Sigmoid colon (tissue), 7 donors: ENCODE measurements around the gene PSMD8. TPM values are rescaled to one million over a fixed set of nuclear protein-coding genes. Genes with fewer than 3 reads are reported as not detected.

Experiments
- DNase-seq: peaks from one replicate; pipeline ENCODE4 v3.0.0-alpha.2; 2019
- H3K27ac ChIP-seq, 4 donors: fragments of 200-600 bp; sonication (generic); one replicate each; pipeline ENCODE4 v1.5.1; 2016 to 2019; ENCODE audit warnings: mild to moderate bottlenecking in 1 of 4
- H3K27me3 ChIP-seq, 3 donors: fragments of 200-600 bp; sonication (generic); one replicate each; pipeline ENCODE4 v1.5.1; 2019; ENCODE audit warnings: mild to moderate bottlenecking in 1 of 3
- H3K36me3 ChIP-seq, 4 donors: fragments of 200-600 bp; sonication (generic); one replicate each; pipeline ENCODE4 v1.5.1; 2016 to 2019
- H3K4me1 ChIP-seq, 4 donors: fragments of 200-600 bp; sonication (generic); one replicate each; pipeline ENCODE4 v1.5.1; 2017 to 2019
- H3K4me3 ChIP-seq, 4 donors: fragments of 200-600 bp; sonication (generic); one replicate each; pipeline ENCODE4 v1.5.1; 2017 to 2019; ENCODE audit warnings: mild to moderate bottlenecking in 2 of 4, moderate library complexity in 1 of 4
- H3K9me3 ChIP-seq, 4 donors: fragments of 200-600 bp in 3 of 4; sonication (generic) in 3 of 4; one replicate each; pipeline versions ENCODE4 v1.5.1 to v1.6.1; 2013 to 2019
- EP300 ChIP-seq, 4 donors: sonication (generic); formaldehyde crosslinking; IDR thresholded peaks; one replicate each; pipeline ENCODE4 v1.6.1; 2017; ENCODE audit warnings: antibody characterized with exemption in 4 of 4
- POLR2A ChIP-seq, 2 donors: fragments of 450-650 bp; IDR thresholded peaks; one replicate each; pipeline ENCODE4 v1.6.1; 2016; ENCODE audit warnings: antibody characterized with exemption in 2 of 2, mild to moderate bottlenecking in 2 of 2, moderate library complexity in 2 of 2
- POLR2AphosphoS5 ChIP-seq, 4 donors: sonication (generic); formaldehyde crosslinking; IDR thresholded peaks; one replicate each; pipeline ENCODE4 v1.6.1; 2017; ENCODE audit warnings: antibody characterized with exemption in 4 of 4
- WGBS, 2 donors: extraction: QIAGEN DNeasy Blood & Tissue Kit; methylation state at CpG; one replicate each; pipeline ENCODE4 v1.1.7; 2013; 5-methylcytosine and 5-hydroxymethylcytosine counted together
- intact Hi-C: fragments of 100-400 bp; cut with DNase I; formaldehyde crosslinking; loops from one replicate; pipeline ENCODE4 v1.15.1; 2023
- polyA plus RNA-seq, 3 donors: library from polyadenylated mRNA; stranded (reverse); fragments of 200-250 nt; gene quantifications; one replicate each; pipeline ENCODE4 v1.2.3, GENCODE V29; 2013
- total RNA-seq, 4 donors: library from RNA; depleted of rRNA; stranded (reverse); fragments of >200 nt; gene quantifications; one replicate each; pipeline ENCODE4 v1.1.0, GENCODE V29; 2016
- TF ChIP-seq, protein P1 (sequence below), 4 experiments: fragments of 450-650 bp in 3 of 4; fragments of 200-600 bp in 1 of 4; IDR thresholded peaks; one replicate each; pipeline ENCODE4 v1.5.1; 2016 to 2019; ENCODE audit warnings: antibody characterized with exemption in 4 of 4, mild to moderate bottlenecking in 3 of 4, moderate library complexity in 2 of 4
- donor health status: healthy with polysubstance abuse.
- donor health status: Bipolar disorder and iron deficiency.
- donor health status: healthy.

Gene PSMD8
- total and polyA plus RNA-seq, 7 donors = 125 to 271 (median 147) TPM

DNA sequence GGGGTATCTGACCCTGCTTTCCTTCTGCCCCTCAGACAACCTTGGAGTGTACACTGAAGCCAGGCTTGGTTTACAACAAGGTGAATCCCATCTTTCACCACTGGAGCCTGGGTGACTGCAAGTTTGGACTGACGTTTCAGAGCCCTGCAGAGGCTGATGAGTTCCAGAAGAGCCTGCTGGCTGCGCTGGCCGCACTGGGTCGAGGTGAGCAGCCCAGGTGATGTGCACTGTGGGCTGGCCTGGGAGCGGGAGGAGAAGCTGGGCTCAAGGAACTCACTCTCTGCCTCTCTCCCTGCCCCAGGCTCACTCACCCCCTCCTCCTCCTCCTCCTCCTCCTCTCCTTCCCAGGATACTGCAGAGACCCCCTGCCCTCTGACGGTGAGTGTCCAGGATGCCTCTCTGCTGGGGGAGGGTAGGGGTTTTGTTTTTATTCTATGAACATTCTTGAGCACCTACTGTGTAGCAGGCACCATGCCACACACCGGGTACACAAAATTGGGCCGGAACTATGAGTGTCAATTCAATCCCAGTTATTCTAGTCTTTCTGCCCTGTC is 17.6 kb downstream of the PSMD8 start:
- no peaks in the 10 kb centered on the region for H3K36me3 ChIP-seq
- no peak for DNase-seq
- no peak overlapping the region for H3K27ac ChIP-seq
- TF ChIP-seq POLR2AphosphoS5 (IDR thresholded peaks at IDR 0.05) = no peak
- TF ChIP-seq, protein P1, sequence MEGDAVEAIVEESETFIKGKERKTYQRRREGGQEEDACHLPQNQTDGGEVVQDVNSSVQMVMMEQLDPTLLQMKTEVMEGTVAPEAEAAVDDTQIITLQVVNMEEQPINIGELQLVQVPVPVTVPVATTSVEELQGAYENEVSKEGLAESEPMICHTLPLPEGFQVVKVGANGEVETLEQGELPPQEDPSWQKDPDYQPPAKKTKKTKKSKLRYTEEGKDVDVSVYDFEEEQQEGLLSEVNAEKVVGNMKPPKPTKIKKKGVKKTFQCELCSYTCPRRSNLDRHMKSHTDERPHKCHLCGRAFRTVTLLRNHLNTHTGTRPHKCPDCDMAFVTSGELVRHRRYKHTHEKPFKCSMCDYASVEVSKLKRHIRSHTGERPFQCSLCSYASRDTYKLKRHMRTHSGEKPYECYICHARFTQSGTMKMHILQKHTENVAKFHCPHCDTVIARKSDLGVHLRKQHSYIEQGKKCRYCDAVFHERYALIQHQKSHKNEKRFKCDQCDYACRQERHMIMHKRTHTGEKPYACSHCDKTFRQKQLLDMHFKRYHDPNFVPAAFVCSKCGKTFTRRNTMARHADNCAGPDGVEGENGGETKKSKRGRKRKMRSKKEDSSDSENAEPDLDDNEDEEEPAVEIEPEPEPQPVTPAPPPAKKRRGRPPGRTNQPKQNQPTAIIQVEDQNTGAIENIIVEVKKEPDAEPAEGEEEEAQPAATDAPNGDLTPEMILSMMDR (IDR thresholded peaks at IDR 0.05) = no peak
- no peak for TF ChIP-seq POLR2A (IDR thresholded peaks at IDR 0.05)
- no peak for TF ChIP-seq EP300 (IDR thresholded peaks at IDR 0.05)
- H3K4me1 ChIP-seq = peaks cover 0 to 27% (median 25%) of the 10 kb centered on the region in 4 donors
- no peak overlapping the region for H3K4me3 ChIP-seq
- intact Hi-C loops = no loop called here
- peaks cover 13 to 79% (median 44%) of the 10 kb centered on the region in 3 donors for H3K27me3 ChIP-seq
- 67 to 70% methylated on average over 8 of the region's 8 CpGs for WGBS, 2 donors
- H3K9me3 ChIP-seq = no peaks in the 10 kb centered on the region

DNA sequence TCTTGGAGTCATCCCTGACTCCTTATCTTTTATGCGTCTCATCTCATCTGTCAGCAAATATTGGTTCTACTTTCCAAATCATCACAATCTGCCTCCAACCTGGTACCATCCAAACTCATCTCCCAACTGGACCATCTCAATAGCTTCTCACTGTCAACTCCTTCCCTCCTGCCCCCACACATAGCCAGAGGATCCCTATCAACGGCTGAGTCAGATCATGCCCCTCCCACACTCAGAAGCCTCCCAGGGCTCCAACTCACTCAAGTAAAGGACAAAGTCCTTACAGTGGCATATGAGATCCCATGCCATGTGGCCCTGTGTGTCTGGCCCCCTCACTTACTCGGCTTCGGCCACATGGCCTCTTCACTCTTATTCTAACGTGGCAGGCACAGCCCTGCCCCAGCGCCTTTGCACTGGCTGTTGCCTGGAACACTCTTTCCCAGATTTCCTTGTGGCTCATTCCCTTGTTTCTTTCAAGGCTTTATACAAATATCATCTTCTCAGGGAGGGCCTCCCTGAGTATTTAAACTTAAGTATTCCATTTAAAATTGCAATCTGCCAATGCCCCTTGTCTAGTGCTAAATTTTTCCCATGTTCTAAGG is 18.4 kb downstream of the PSMD8 start:
- H3K27me3 ChIP-seq = peaks cover 11 to 79% (median 44%) of the 10 kb centered on the region in 3 donors

DNA sequence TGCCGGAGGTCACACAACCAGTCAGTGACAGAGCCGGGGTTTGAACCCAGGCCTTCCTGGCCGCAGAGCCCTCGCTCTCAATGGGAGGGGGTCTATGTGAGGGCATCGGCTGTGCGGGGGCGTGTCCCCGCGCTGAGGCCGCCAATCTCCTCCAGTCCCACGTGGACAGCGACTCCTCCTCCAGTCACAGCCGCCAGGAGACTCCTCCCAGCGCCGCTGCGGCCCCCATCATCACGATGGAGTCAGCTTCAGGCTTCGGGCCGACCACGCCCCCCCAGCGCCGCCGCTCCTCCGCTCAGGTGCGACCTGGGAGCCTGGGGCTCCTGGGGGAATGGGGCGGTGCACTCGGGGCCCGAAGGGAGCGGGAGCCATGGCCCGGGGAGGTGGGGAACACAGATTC is 20.1 kb downstream of the PSMD8 start:
- no peak for TF ChIP-seq POLR2AphosphoS5 (IDR thresholded peaks at IDR 0.05)
- no peak for TF ChIP-seq POLR2A (IDR thresholded peaks at IDR 0.05)
- no peak for TF ChIP-seq EP300 (IDR thresholded peaks at IDR 0.05)
- TF ChIP-seq, protein P1 (IDR thresholded peaks at IDR 0.05) = no peak
- H3K27me3 ChIP-seq = peaks cover 22 to 79% (median 46%) of the 10 kb centered on the region in 3 donors
- peaks cover 0 to 2% (median under 1%) of the 10 kb centered on the region in 4 donors for H3K4me1 ChIP-seq
- no peak overlapping the region for H3K4me3 ChIP-seq
- intact Hi-C loops = no loop called here
- H3K9me3 ChIP-seq = no peaks in the 10 kb centered on the region
- no peak overlapping the region for H3K27ac ChIP-seq
- DNase-seq = no peak
- WGBS, 2 donors = 4 to 5% methylated on average over 30 of the region's 30 CpGs
- no peaks in the 10 kb centered on the region for H3K36me3 ChIP-seq

More for the DNA sequence above, 18.4 kb downstream of the PSMD8 start:
- TF ChIP-seq POLR2AphosphoS5 (IDR thresholded peaks at IDR 0.05) (no peak), POLR2A (IDR thresholded peaks at IDR 0.05) (no peak), EP300 (IDR thresholded peaks at IDR 0.05) (no peak)
- TF ChIP-seq, protein P1 (IDR thresholded peaks at IDR 0.05) = no peak
- Histone ChIP-seq H3K27ac (no peak overlapping the region), H3K36me3 (no peaks in the 10 kb centered on the region), H3K9me3 (no peaks in the 10 kb centered on the region), H3K4me1 (peaks cover 0 to 19% (median 17%) of the 10 kb centered on the region in 4 donors), H3K4me3 (no peak overlapping the region)
- no peak for DNase-seq
- WGBS, 2 donors = 35 to 69% methylated on average over 6 of the region's 6 CpGs
- intact Hi-C loops = no loop called here

DNA sequence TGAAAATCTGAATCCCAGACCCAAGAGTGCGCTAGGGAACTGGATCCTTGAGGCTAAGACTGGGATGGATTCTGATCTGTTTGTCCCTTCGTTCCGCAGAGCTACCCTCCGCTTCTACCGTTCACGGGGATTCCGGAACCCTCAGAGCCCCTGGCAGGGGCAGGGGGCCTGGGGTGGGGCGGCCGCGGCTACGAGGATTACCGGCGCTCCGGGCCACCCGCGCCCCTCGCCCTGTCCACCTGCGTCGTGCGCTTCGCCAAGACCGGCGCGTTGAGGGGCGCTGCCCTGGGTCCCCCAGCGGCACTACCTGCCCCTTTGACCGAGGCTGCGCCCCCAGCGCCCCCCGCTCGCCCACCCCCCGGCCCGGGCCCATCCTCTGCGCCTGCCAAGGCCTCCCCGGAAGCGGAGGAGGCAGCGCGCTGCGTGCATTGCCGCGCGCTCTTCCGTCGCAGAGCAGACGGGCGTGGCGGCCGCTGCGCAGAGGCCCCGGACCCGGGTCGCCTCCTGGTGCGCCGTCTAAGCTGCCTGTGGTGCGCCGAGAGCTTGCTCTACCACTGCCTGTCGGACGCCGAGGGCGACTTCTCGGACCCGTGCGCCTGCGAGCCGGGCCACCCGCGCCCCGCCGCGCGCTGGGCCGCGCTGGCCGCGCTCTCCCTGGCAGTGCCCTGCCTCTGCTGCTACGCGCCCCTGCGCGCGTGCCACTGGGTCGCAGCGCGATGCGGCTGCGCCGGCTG is 21.2 kb downstream of the PSMD8 start:
- H3K4me1 ChIP-seq = no peaks in the 10 kb centered on the region

More for the DNA sequence above, 21.2 kb downstream of the PSMD8 start:
- intact Hi-C loops = no loop called here
- Histone ChIP-seq H3K4me3 (no peak overlapping the region), H3K9me3 (no peaks in the 10 kb centered on the region), H3K27me3 (peaks cover 22 to 79% (median 57%) of the 10 kb centered on the region in 3 donors), H3K36me3 (no peaks in the 10 kb centered on the region), H3K27ac (no peak overlapping the region)
- TF ChIP-seq POLR2AphosphoS5 (IDR thresholded peaks at IDR 0.05) = no peak
- TF ChIP-seq, protein P1 (IDR thresholded peaks at IDR 0.05) = no peak
- no peak for TF ChIP-seq POLR2A (IDR thresholded peaks at IDR 0.05)
- TF ChIP-seq EP300 (IDR thresholded peaks at IDR 0.05) = no peak
- DNase-seq = no peak
- WGBS, 2 donors = 6% methylated on average over 86 of the region's 86 CpGs
